AG10803 (cell line): ENCODE data around the gene ALOX15.
"Not testable (repeated sequence)": the region's sequence is repeated elsewhere in the genome, so short reads cannot be mapped to it uniquely, and the experiment has no call there.

ENCODE experiments used
- DNase-seq: peaks from one replicate; pipeline ENCODE4 v3.0.0; 2010; ENCODE audit warnings: low read depth
- H3K4me3 ChIP-seq: 2 replicates; pipeline ENCODE4 v1.5.1; 2011; ENCODE audit warnings: mild to moderate bottlenecking, low read length, control low read depth
- TF ChIP-seq, protein P1 (sequence below): conservative IDR thresholded peaks from 2 replicates; pipeline ENCODE4 v1.5.1; 2011; ENCODE audit warnings: mild to moderate bottlenecking, low read length, control low read depth, inconsistent platforms

The ALOX15 gene

GRCh38 chr17:4597975-4598374, 43.5 kb downstream of the ALOX15 start:
- H3K4me3 ChIP-seq: no peak overlapping the region
- TF ChIP-seq, protein P1, sequence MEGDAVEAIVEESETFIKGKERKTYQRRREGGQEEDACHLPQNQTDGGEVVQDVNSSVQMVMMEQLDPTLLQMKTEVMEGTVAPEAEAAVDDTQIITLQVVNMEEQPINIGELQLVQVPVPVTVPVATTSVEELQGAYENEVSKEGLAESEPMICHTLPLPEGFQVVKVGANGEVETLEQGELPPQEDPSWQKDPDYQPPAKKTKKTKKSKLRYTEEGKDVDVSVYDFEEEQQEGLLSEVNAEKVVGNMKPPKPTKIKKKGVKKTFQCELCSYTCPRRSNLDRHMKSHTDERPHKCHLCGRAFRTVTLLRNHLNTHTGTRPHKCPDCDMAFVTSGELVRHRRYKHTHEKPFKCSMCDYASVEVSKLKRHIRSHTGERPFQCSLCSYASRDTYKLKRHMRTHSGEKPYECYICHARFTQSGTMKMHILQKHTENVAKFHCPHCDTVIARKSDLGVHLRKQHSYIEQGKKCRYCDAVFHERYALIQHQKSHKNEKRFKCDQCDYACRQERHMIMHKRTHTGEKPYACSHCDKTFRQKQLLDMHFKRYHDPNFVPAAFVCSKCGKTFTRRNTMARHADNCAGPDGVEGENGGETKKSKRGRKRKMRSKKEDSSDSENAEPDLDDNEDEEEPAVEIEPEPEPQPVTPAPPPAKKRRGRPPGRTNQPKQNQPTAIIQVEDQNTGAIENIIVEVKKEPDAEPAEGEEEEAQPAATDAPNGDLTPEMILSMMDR: no peak
- DNase-seq: no peak

DNA sequence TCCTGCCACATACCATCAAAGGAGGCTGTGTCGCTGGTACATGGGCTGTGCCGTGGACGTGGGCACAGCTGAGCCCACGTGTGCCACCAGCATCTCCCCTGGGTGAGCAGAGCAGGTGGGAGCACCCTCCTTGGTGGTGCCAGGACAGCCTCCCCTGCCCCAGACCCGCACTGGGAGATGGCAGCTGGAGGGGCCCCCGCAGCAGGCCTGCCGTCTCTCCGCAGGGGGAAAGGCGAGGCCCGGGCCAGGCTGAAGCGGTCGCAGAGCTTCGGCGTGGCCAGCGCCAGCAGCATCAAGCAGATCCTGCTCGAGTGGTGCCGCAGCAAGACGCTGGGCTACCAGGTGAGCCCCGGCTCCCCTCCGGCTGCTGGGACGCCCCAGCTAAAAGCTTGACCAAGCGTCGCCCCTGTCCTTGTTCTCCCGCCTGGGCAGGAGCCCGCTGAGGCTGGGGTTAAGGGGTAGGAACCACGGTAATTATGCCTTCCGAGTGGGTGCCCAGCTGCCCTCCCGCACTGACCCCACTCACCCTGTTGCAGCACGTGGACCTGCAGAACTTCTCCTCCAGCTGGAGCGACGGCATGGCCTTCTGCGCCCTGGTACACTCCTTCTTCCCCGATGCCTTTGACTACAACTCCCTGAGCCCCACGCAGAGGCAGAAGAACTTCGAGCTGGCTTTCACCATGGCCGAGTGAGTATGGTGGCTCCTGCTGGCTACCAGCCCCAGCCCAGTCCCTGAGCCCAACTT, 44.7 kb downstream of the ALOX15 start:
- TF ChIP-seq, protein P1: no peak
- no peak overlapping the region for H3K4me3 ChIP-seq
- DNase-seq: no peak

- H3K4me3 ChIP-seq: not testable (repeated sequence)
Observed at GRCh38 chr17:4595685-4596342, 45.7 kb downstream of the ALOX15 start.

GRCh38 chr17:4594931-4595684, 46.4 kb downstream of the ALOX15 start:
- no peak for DNase-seq
- H3K4me3 ChIP-seq: no peak overlapping the region
- TF ChIP-seq, protein P1: no peak

More at GRCh38 chr17:4595685-4596342, 45.7 kb downstream of the ALOX15 start:
- DNase-seq: not testable (repeated sequence)

DNA sequence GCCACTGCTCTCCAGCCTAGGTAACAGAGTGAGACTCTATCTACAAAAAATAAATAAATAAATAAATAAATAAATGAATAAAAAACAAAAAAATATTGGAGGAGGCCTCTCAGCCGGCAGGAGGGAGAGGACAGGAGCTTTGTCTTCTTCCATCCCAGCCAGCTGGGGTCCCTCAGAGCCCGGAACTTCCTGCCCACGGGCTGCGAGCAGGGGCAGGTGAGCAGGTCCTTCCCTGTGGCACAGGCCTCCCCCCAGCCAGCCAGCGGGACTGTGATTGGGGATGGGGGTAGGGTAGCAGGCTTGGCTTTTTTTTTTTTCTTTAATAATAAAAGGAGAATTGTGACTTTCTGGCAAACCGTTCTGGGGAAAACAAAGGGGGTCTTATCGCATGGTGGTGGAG, 47.1 kb downstream of the ALOX15 start:
- no peak overlapping the region for H3K4me3 ChIP-seq
- TF ChIP-seq, protein P1: no peak
- no peak for DNase-seq

DNA sequence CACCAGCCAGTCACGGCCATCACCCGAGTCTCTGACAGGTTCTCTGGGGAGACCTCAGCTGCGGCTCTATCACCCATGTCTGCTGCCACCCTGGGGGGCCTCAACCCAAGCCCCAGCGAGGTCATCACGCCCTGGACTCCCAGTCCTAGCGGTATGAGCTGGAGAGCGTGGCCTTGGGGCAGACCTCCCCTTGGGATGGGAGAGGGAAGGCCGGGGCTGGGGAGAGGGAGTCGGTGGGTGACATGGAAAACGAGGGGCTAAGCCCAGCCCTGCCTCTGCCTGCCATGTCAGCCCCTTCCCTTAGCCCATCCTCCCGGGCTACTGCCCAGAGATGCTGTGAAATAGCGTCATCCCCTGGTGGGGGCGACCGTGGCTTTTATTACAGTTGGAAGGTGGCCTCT, 48.5 kb downstream of the ALOX15 start:
- no peak for DNase-seq
- TF ChIP-seq, protein P1: no peak
- no peak overlapping the region for H3K4me3 ChIP-seq

DNA sequence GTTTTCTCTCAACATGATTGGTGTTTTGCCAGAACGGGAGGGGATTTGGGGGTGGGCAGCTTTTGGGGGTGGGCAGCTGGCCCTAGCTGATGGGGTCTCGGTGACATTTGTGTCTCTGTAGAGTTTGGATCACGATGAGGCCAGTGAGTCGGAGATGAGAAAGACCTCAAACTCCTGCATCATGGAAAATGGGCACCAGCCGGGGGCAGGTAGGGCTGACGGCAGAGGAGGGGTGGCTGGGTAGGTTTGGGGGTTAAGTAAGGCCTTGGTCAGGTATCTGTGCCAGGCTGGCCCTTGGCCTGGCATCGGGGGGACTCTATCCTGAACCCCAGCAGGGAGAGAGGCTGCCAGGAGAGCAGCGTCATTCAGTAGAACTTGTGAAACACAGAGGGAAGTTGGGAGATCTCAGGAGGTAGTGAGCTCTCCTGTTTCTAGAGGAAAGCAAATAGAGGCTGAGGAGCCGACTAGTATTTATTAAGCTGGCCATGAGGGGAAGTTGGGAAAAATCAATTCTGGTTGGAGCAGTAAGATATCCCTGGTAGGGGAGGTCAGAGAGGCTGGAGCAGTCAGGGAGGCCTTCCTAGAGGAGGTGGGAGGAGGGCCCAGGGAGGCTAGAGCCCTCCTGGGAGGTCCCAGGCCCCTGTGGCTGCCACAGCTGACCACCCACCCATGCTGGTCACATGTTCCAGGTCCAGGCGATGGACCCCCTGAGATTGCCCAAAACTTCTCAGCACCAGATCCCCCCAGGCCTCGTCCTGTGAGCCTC, 49.1 kb downstream of the ALOX15 start:
- no peak overlapping the region for H3K4me3 ChIP-seq
- TF ChIP-seq, protein P1: no peak
- DNase-seq: no peak
